ENCODE data around the gene NOTCH1.

Gene NOTCH1

GRCh38 chr9:136463578-136463977 is 82.3 kb downstream of the NOTCH1 start:
- DNase-seq (ENCODE audit: low read depth), result no peak

GRCh38 chr9:136462664-136463063 is 83.2 kb downstream of the NOTCH1 start:
- no peak for DNase-seq (ENCODE audit: low read depth)

- no peak for DNase-seq (ENCODE audit: low read depth)
Observed at GRCh38 chr9:136460772-136461325, 85.0 kb downstream of the NOTCH1 start.

- DNase-seq (ENCODE audit: low read depth), result no peak
Observed at GRCh38 chr9:136459425-136459824, 86.4 kb downstream of the NOTCH1 start.

- DNase-seq (ENCODE audit: low read depth), result no peak
Observed at GRCh38 chr9:136457326-136457725, 88.5 kb downstream of the NOTCH1 start.

GRCh38 chr9:136456258-136456657 is 89.6 kb downstream of the NOTCH1 start:
- no peak for DNase-seq (ENCODE audit: low read depth)

- no peak for DNase-seq (ENCODE audit: low read depth)
Observed at GRCh38 chr9:136455043-136456002, 90.5 kb downstream of the NOTCH1 start.

- DNase-seq (ENCODE audit: low read depth), result no peak
Observed at GRCh38 chr9:136454026-136454796, 91.6 kb downstream of the NOTCH1 start.

GRCh38 chr9:136453326-136453725 is 92.5 kb downstream of the NOTCH1 start:
- DNase-seq (ENCODE audit: low read depth), result no peak

- no peak for DNase-seq (ENCODE audit: low read depth)
Observed at GRCh38 chr9:136451221-136451877, 94.5 kb downstream of the NOTCH1 start.

GRCh38 chr9:136448655-136449054 is 97.2 kb downstream of the NOTCH1 start:
- DNase-seq (ENCODE audit: low read depth), result no peak

- no peak for DNase-seq (ENCODE audit: low read depth)
Observed at GRCh38 chr9:136447173-136447778, 98.6 kb downstream of the NOTCH1 start.

GRCh38 chr9:136445799-136446198 is 100.0 kb downstream of the NOTCH1 start:
- DNase-seq (ENCODE audit: low read depth), result no peak
